ENCODE results near the gene MYO1D.

DNA sequence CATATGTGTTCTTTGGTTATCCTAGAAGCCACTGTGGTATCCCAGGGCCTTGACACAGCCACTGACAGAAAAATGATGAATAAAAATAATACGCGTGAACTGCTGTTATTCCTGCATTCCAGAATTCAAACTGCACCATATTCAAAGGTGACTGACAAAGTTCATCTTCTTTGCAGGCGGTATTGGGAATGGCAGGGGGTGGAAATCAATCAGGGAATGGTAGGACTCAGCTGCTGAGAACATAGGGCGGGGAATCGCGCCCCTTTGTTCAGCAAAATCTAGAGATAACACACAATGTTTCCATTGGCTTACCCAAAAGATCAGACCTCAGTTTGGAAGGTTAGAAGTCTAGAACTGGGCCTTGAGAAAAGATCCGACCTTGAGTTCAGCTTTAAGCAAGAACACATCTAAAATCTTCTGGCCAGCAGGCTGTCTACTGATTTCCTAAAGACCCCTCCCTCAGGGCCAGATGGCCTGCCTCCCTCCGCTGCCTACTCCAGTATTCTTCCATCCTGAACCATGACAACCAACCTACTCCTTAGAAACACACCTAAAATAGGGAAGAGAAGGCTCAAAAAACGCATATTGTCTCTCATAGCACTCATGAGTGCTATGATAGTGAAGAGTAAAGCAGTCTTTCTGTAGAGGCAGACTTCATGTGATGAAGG, 356.1 kb downstream of the MYO1D start:
- TF ChIP-seq, protein P1, sequence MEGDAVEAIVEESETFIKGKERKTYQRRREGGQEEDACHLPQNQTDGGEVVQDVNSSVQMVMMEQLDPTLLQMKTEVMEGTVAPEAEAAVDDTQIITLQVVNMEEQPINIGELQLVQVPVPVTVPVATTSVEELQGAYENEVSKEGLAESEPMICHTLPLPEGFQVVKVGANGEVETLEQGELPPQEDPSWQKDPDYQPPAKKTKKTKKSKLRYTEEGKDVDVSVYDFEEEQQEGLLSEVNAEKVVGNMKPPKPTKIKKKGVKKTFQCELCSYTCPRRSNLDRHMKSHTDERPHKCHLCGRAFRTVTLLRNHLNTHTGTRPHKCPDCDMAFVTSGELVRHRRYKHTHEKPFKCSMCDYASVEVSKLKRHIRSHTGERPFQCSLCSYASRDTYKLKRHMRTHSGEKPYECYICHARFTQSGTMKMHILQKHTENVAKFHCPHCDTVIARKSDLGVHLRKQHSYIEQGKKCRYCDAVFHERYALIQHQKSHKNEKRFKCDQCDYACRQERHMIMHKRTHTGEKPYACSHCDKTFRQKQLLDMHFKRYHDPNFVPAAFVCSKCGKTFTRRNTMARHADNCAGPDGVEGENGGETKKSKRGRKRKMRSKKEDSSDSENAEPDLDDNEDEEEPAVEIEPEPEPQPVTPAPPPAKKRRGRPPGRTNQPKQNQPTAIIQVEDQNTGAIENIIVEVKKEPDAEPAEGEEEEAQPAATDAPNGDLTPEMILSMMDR (IDR thresholded peaks at IDR 0.05) = no peak
- TF ChIP-seq POLR2A (IDR thresholded peaks at IDR 0.05) = no peak

All from adrenal gland (tissue), 5 donors.